Uterus (tissue), 2 donors: ENCODE results near the gene SCO1.

Experiments used
- POLR2A ChIP-seq, 2 donors: fragments of 450-650 bp; IDR thresholded peaks; one replicate each; pipeline ENCODE4 v1.6.1; 2016; ENCODE audit warnings: antibody characterized with exemption in 2 of 2, mild to moderate bottlenecking in 1 of 2, moderate library complexity in 1 of 2
- TF ChIP-seq, protein P1 (sequence below), 4 experiments: fragments of 200-600 bp in 2 of 4; fragments of 450-650 bp in 2 of 4; sonication (generic) in 2 of 4; IDR thresholded peaks; one replicate each; pipeline ENCODE4 v1.5.1; 2016 to 2019; ENCODE audit warnings: antibody characterized with exemption in 4 of 4, mild to moderate bottlenecking in 2 of 4, moderate library complexity in 1 of 4

DNA sequence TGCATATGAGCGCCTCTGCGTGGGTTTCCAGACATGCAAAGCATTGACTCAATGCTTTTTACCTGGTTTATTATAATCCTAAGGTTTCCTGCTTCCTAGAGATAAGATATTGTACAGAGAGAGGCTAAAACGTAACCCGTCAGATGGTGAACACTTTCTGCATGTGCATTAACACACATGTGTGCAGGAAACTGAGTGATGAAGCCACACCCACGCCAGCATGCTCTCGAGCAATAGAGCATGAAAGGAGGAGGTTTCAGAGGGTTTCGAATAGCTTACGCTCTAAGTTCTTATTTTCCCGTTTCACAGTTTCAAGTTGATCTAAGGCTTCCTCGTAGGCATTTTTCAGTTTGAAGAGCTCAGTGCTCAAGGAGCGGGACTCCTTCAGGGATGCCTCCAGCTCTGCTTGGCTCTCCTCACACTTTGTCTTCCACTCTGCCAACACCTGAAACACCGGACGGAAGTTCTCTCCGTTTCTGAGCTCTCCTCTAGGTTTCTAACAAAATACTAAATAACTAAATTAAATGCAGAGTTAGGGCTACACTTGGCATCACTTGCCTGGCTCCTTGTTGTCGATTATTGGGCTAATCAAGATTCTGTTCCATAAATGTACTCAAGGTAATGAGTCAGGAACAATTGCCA is 63.5 kb downstream of the SCO1 start:
- TF ChIP-seq, protein P1, sequence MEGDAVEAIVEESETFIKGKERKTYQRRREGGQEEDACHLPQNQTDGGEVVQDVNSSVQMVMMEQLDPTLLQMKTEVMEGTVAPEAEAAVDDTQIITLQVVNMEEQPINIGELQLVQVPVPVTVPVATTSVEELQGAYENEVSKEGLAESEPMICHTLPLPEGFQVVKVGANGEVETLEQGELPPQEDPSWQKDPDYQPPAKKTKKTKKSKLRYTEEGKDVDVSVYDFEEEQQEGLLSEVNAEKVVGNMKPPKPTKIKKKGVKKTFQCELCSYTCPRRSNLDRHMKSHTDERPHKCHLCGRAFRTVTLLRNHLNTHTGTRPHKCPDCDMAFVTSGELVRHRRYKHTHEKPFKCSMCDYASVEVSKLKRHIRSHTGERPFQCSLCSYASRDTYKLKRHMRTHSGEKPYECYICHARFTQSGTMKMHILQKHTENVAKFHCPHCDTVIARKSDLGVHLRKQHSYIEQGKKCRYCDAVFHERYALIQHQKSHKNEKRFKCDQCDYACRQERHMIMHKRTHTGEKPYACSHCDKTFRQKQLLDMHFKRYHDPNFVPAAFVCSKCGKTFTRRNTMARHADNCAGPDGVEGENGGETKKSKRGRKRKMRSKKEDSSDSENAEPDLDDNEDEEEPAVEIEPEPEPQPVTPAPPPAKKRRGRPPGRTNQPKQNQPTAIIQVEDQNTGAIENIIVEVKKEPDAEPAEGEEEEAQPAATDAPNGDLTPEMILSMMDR (IDR thresholded peaks at IDR 0.05) = no peak
- no peak for TF ChIP-seq POLR2A (IDR thresholded peaks at IDR 0.05)
